ENCODE data around the gene ARID1B.

Gene ARID1B

DNA sequence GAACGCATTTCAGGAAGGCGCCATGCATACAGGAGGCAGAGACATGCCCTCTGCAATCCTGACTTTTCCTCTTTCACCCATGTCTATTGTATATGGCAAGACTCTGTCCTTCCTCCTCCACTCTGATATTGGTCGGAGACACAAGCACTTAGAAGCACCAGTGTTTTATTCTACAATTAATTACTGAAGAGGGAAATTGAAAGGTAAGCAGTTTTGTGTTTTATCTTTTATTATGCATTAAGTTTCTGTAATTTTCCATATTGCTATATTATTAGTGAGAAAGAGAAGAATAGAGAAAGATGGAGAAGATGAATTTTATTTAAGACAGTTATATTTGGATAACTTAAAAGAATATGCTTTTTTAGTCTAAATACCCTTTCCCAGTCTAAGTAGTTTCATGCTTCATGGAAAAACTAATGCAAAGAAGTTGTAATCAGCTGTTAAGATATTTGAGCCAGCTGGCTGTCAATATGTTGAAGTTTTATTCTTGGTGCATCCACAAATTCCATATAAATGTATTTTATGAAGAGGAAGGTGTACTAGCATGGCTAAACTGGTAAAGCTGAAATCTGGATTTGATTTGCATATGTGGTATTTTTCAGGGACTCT, 13.6 kb downstream of the ARID1B start:
- in situ Hi-C loops (cut with MboI; ENCODE audit: low sequenced_read_pairs): no loop called here

DNA sequence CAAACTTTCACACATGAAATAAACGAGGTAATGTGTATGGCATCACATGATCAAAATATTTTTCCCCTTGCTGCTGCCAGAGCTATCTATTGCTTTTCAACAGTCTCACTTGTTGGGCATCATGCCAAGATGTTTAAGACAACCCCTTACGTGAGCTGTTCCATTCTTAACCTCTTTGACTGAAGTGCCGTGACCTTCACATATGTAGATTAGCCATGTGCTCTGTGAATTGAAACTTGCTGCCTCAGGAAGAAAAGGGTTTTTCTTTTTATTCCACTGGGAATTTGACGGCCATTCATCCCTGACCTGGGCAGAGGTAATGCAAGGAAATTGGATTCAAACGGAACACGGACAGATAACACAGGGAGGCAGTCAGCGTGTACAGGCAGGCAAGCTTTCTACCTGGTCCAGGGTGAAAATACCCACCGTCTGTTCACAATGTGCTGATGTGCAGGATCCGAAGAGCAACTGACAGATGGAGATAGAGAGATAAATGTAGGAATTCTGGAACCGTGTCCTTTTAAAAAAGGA, 14.2 kb downstream of the ARID1B start:
- in situ Hi-C loops (cut with MboI; ENCODE audit: low sequenced_read_pairs): no loop called here

DNA sequence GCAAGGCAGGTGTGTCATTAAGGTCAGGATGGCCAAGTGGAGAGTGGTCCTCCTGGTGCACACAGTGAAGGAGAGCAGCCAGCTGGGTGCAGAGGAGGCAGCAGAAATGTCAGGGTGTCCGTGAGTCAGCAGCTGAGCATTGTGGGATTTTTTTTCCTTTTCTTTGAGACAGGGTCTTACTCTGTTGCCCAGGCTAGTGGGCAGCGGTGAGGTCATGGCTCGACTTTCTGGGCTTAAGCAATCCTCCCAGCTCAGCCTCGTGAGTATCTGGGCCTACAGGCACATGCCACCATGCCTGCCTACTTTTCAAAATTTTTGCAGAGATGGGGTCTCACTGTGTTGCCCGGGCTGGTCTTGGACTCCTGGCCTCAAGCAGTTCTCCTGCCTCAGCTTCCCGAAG, 16.0 kb downstream of the ARID1B start:
- in situ Hi-C loops (cut with MboI; ENCODE audit: low sequenced_read_pairs): no loop called here

DNA sequence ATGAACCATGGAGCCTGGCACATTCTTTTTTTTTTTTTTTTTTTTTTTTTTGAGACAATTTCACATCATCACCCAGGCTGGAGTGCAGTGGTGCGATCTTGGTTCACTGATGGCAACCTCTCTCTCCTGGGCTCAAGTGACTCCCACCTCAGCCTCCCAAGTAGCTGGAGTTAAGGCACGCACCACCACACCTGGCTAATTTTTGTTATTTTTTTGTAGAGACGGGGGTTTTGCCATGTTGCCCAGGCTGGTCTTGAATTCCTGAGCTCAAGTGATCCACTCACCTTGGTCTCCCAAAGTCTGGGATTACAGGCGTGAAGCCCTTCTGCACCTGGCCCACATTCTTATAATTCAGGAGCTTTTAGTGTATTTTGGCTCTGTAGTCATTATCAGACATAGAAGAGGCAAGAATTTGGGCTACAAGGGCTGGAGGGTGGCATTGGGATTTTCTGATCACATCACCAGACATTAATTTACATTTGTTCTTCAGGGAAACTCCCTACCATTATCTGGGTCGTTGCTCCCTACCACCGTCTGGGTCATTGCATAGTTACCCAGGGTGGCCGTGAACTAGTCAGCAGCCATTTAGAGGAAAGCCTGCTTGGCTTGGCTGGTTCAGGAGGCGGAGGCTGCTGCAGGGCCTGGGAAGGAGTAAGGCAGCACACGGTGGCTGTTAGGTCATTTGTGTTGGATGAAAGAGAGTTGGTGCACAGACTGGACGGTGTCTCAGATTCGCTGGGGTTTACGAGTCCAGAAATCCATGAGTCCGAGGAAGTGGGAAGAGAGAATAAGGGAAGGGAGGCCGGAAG, 17.6 kb downstream of the ARID1B start:
- in situ Hi-C loops (cut with MboI; ENCODE audit: low sequenced_read_pairs): no loop called here

DNA sequence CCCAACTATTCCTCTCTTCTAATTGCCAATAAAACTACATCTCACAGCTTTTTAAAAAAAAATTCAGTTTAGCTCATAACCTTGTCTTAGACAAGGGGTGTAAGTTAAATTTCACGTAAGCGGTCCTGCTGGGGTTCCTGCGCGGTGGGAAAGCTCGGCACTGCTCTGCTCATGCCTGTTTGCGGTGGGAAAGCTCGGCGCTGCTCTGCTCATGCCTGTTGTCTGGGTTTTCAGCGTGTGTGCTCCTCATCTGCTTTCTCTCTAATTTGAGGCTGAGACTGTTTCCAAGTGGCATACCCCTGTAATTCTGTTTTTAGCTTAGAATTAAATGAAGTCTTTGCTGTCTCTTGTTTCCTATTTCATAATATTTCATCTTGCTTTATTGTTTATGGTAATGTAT, 18.6 kb downstream of the ARID1B start:
- in situ Hi-C loops (cut with MboI; ENCODE audit: low sequenced_read_pairs): no loop called here

DNA sequence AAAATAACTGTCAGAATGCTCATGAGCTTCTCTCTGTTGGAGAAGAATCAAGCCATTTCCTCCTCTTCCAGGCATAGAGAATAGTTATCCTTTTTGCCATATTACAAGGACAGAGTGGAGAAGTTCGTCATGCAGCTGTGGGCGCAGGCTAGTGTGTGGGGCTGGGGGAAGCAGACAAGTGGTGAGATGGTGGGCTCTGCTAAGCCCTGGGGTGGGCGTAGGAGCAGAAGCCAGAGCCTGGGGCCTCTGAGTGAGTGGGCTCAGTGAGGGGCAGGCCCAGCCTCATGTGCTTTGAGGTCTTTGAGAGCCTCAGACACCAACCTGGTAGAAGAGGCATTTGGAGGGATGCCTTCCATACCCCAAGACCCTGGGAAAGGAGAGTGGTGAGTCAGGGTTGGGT, 19.4 kb downstream of the ARID1B start:
- in situ Hi-C loops (cut with MboI; ENCODE audit: low sequenced_read_pairs): no loop called here

DNA sequence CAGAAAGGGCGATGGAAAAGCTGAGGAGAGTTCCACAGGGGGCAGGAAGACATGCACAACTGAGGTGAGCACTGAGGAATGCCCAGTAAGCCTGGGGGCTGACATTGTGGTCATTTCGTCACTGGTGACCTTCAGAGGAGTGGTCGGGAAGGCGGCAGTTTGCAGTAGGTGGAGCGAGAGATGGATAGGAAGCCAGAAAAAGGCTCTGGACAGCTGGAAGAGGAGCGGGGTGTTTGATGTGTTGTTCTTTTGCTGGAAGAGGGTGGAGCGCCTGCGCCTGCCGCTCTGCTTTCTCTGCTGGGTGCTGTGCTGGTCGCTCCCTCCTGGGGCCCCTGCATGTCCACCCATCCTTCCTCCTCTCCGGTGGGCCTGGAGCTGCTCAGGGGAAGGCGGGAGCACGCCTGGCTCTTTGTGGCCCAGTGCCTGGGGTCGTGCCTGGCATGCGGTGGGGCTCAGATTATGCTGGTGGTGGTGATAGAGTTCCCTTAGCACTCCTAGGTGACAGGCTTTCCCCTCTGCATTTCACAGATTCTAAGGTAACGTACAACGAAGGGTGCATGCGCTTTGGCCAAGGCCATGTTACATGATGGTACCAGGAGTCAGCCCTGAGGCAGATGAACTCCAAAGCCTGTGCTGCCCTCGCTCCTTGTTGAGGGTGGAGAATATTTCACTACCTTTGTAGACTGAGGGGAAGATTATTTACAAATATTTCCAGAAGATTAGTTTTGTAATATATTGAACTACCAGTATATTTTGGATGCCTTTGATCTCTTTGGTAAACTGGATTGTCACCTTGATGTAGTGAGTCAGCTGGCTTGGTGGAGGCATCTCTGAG, 20.9 kb downstream of the ARID1B start:
- in situ Hi-C loops (cut with MboI; ENCODE audit: low sequenced_read_pairs): no loop called here

DNA sequence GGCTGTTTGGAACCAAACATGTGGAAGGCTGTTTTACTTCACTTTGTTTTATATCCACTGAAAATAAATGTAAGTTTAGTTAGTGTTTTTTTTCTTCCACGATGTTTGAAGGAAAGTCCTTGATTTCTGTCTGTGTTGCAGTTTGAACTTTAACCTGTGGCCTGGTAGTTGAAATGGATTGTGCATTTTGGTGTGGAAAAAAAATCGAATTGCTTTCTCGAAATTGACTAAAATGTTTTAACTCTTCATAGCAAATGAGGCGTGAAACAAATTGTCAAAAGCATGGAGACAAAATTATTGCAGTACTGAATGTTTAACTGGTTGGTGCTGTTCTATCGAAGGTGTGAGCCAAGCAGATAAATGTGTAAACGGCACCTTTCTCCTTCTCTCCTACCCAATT, 24.5 kb downstream of the ARID1B start:
- in situ Hi-C loops (cut with MboI; ENCODE audit: low sequenced_read_pairs): no loop called here

DNA sequence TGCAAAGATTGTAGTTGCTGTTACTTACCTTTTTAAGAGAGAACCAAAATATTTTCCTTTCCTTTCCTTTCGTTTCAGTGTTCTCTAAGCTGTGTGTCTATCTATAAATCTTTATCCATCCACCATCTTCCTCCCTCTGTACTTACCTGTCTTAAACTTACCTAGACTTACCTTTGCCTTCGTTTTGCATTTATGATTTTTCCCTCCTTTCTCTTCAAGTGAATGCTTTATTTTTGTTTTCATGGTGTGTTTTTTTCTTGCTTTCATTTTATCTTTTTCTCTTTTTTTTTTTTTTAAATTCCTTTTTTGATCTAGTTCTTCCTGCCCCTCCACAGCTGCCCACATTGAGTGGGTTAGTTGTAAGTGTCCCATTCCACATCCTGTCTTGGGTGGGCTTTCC, 26.2 kb downstream of the ARID1B start:
- in situ Hi-C loops (cut with MboI; ENCODE audit: low sequenced_read_pairs): no loop called here

DNA sequence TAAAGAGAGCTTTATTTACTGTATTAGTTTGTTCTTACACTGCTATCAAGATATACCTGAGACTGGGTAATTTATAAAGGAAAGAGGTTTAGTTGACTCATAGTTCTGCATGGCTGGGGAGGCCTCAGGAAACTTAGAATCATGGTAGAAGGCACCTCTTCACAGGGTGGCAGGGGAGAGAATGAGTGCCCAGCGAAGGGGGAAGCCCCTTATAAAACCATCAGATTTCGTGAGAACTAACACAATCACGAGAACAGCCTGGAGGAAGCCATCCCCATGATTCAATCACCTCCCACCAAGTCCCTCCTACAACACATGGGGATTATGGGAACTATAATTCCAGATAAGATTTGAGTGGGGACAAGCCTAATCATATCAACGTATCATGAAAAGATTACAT, 27.2 kb downstream of the ARID1B start:
- in situ Hi-C loops (cut with MboI; ENCODE audit: low sequenced_read_pairs): no loop called here

DNA sequence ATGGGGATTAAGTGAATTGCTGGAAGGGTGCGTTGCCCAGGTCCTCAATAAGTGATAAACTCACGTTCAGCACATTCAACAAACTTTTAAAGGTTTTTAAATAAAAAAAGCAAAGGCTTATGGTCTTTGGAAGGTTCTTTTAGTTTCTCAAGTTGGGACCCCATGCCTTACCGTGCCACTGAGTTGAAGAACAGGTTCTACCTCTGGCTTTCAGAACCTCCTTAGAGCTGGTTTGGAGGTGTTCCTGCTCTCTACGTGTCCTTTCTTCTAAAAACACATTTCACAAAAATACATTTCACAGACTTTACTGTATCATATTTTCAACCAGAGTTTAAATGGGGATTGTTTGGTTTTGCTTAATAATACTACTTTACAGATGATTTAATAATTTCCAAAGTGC, 29.0 kb downstream of the ARID1B start:
- in situ Hi-C loops (cut with MboI; ENCODE audit: low sequenced_read_pairs): no loop called here

DNA sequence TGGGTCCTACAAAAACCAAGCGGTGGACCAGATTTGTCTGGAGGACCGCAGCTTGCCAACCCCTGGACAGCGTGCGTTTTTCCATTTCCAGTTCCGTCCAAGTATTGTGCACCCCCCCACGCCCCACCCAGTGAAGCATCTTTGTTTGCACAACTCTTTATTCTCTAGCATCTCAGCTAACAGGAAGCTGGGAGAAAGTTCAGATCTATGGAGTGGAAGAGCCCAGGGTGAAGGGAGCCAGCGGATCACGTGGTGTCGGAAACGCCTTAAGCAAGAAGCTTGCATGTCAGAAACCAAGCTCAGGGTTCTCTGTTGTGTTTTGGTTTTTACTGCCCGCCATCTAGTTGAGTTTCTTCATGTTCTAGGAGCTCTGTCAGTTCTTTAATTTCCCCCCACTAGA, 29.9 kb downstream of the ARID1B start:
- in situ Hi-C loops (cut with MboI; ENCODE audit: low sequenced_read_pairs): no loop called here

DNA sequence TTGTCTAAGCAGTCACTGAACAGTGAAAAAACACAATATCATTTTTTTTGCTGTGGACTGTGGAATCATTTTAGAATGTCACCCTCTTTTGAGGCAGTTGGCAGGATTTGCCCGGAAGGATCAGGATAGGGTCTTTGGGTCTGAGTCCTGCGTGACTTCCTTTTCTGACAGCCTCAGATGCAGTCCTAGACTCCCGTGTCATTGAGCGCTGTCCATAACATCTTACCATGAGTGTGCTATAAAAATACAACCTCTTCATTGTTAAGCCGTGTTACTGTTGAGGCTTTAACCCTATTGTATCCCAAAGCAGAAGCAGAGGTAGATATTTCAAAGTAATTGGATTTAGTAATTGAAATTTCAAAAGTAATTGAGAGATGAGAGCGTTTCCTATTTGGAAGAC, 30.6 kb downstream of the ARID1B start:
- in situ Hi-C loops (cut with MboI; ENCODE audit: low sequenced_read_pairs): no loop called here

DNA sequence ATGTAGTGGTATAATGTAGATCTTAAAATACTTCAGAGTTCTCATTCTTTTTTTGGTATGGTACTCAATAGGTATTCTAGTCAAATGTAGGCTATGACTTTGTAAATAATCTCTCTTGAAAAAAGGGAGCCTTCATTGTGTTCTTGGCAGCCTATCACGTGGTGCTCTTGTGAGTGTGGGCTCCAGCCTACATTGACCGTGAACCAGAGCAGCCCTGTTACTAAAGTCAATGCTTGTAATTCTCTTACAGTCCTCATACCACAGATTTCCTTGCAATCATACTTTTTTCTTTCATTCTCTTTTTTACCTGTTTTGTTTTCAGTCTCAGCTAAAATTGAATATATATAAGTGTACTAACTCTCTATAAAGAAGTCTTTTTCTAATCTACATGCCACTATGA, 31.1 kb downstream of the ARID1B start:
- in situ Hi-C loops (cut with MboI; ENCODE audit: low sequenced_read_pairs): no loop called here

DNA sequence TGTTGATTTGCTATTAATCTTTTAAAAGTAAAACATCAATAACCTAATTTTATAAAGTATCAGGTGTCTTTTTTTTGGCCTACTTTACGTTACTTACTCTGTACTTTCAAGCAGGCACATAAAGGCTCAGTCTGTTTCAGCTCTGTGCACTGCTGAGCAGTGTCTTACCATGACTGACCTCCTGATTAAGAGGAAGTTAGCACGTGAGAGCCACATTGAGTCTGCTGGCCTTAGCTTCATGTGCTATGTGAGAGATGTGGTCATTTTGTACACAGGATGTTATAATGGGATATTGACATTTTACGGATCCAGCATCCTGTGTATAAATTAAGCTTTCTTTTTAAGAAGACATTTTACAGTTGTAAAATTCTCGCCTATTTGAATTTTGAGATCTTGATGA, 31.9 kb downstream of the ARID1B start:
- in situ Hi-C loops (cut with MboI; ENCODE audit: low sequenced_read_pairs): no loop called here

DNA sequence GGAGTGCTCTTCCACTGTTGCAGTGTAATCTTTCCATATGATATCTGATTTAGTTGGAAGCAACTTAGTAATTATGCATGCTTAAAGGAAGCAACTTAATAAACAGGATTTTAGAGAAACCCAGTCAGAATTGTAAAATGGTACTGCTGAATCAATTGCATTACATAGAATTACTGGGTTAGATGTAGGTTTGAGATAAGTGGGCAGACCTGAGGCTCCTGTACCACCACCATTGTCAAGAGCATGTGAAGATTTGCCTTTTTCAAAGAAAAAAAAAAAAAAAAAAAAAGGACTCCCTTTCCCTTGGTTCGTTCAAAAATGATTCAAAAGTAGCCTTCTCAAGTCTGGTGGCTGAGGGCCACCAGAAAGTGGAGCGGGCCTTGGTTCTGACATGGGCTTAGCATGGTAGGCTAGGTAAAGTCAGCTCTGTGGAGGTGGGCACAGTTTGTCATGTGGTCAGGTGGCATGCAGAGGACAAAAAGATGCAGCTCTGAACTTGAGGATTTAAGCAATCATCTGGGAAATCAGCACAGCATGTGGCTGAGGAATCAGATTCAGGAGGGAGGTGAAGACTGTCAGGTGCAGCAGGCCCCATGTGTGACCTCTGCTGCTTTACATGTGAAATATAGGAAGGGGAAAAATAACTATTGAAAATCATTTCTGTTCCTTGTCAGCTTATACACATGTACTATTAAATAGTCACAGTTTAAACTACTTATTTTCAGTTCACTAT, 32.4 kb downstream of the ARID1B start:
- in situ Hi-C loops (cut with MboI; ENCODE audit: low sequenced_read_pairs): no loop called here

DNA sequence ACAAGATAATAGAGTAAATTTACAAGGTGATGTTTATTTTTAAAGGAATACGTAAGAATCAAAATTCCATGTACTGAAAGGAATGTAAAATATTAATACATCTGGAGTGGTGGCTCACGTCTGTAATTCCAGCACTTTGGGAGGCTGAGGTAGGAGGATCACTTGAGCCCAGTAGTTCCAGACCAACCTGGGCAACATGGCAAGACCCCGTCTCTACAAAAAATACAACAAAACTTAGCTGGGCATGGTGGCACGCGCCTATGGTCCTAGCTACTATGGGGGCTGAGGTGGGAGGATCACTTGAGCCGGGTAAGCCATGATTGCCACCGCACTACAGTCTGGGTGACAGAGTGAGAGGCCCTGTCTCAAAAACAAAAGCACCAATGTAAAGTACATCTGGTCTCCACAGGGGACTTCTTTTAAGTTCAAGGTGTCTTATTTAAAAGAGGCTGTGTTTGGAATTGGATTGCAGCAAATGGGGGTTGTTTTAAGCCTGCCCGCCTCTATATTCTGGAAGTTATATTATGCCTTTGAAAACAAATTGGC, 36.9 kb downstream of the ARID1B start:
- in situ Hi-C loops (cut with MboI; ENCODE audit: low sequenced_read_pairs): no loop called here

DNA sequence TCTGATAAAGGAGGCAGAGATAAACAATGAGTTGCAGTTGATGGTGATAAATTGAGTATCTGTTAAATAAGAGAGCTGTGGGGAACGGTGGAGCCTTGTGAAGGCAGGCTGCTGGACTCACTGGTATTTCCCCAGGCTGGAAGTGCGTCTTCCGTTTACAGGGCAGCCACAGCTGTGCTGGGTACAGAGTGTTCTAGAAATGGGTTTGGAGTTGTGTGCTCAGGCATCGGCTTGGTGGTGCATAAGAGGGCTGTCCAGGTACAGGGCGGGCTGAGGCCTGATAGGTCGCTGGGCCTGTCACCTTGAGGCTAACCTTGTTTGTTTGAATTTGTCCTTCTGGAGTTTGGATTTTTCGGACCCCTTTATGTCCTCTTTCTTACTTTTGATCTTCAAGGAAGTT, 39.3 kb downstream of the ARID1B start:
- in situ Hi-C loops (cut with MboI; ENCODE audit: low sequenced_read_pairs): no loop called here

DNA sequence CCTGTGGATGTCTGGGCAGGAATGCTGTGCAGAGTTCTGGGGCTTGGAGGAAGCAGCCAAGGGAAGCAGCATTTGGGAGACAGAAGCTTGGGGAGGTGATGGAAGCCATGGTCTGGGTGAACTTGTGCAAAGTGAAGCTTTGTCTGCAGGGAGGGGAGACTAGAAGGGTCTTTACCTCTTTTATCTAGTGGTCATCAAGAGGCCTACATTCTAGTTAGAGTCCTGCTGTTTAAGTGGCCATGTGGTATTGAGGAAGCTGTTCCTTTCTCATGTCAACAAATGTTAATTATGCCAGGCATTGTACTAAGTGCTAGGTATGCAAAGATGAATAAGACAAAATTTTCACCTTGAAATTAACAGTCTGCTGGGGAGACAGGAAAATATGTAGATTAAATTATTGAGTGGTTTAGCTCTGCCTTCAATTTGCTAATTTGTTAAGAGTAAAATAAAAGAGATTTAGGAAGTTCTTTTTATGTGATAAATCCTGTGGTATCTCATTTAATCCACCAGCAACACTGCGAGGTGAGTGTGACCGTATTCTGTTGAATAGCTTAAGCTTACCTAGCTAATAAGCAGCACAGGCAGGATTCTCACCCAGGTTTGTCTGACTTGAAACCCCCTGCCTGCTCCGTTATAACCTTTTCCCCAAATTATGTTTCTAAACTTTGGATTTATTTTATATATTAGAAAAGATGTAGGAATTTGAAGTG, 43.1 kb downstream of the ARID1B start:
- in situ Hi-C loops (cut with MboI; ENCODE audit: low sequenced_read_pairs): no loop called here

DNA sequence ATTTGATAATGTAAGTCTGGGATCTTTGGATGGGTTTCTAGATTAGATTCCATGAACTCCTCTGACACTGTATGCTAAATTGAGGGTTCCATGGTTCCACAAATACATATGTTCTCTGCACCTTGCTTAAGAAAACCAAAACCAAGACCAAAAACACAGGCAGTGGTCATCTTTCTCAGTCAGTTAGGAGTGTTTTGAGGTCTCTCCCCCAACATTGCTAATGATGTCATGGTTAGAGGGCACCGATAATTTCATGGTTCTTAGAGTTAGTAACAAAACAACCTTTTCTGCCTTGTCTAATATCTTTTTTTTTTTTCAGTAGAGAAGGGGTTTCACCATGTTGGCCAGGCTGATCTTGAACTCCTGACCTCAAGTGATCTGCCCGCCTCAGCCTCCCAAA, 44.5 kb downstream of the ARID1B start:
- in situ Hi-C loops (cut with MboI; ENCODE audit: low sequenced_read_pairs): no loop called here
